Retina (tissue), 1 donor: ENCODE results near the gene SYS1.
"Not testable (repeated sequence)": the region's sequence is repeated elsewhere in the genome, so short reads cannot be mapped to it uniquely, and the experiment has no call there.

Source experiments
- DNase-seq: peaks from one replicate; pipeline ENCODE4 v3.0.0-alpha.2; 2016

SYS1 gene

DNA sequence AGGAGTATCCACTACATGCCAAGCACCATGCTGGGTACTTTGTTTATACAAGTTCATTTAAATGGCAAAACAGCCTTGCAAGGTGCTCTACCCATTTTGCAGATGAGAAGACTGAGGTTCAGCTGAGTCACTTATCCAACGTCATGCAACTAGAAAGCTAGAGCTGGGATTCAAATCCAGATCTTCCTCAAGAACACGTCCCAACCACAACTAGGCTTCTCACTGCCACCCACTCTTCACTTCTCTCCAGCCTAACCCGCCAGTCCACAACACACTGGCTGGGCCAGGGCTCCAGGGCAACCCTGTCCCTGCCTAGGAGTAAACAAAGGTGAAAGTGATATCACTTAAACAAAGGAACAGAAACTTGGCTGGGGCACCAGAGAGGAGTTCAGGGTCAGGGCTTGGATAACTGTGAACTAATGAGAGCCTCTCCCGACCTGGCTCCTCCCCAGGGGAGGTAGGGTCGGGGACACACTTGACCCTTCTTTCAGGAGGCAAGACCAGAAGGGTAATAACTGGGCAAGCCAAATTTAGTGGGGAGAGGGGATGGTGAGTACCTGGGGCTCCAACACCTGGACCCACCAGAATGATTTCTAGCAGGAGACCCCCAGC is 22.6 kb upstream of the SYS1 start:
- DNase-seq: no peak

GRCh38 chr20:45340951-45341350 is 22.0 kb upstream of the SYS1 start:
- no peak for DNase-seq

- DNase-seq: no peak
These were observed 21.4 kb upstream of the SYS1 start for GRCh38 chr20:45341579-45341938.

GRCh38 chr20:45341939-45342854 is 20.8 kb upstream of the SYS1 start:
- peak; percentile 47 for DNase-seq

DNA sequence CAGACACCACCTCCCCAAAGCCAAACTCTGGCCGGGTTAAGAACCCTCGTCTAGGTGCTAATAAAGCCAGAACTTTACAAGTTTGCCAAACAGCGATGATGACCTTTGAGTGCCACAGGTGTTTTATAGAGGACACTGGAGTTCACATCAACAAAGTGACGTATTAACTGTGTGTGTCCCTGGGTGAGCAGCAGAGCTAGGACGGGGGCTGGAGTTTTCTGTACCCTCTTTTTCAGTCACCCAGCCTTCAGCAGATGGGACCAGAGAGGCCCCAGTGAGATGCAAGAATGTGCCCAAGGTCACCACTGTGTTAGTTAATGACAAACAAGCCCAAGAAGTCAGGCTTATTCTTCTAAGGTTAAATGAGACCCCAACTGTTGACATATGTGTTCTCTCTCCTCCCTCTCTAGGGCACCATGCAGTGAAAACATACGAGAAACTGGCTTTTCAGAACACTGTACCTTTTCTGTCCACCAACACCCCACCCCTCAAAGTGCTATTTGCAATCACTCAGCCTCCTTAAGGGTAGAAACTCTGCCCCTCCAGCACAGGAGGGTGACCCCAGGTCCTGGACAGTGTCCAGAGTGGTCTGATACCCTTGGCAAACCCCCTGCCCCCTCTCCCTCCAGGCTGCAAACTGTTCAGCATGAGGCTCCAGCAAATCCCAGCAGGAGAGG is 20.0 kb upstream of the SYS1 start:
- no peak for DNase-seq

GRCh38 chr20:45343532-45344167 is 19.3 kb upstream of the SYS1 start:
- no peak for DNase-seq

DNA sequence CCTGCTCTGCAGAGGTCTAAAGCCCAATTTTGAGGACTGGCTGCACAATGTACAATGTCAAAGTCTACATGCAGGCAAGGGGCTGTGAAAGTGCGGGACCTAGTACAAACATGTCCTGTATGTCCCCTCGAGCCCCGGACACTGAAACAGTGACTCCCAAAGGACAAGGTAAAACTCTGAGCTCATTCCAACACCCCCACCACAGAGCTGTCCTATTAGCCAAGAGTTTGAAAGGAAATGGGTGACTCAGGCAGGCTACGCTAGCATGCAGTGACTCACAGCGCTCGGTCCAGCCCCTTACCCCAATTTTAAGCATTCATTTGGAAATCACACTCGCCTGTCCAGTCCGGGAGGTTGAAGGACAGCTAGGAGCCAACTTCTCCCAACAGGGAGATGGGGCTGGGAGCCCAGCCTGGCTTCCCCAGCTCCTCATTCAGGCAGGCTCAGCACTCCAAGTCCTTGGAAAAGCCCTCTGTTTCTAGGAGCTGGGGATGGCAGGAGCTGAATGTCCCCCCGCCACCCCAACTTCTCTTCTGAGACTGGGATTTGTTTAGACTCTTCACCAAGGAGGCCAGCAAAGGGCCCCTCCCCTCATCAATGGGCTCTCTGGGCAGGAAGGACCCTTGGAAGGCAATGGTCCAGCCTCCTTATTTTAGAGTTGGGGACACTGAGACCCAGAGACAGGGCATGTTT is 18.6 kb upstream of the SYS1 start:
- no peak for DNase-seq

- DNase-seq: no peak
These were observed 17.6 kb upstream of the SYS1 start for GRCh38 chr20:45345104-45345936.

- no peak for DNase-seq
These were observed 16.7 kb upstream of the SYS1 start for GRCh38 chr20:45346291-45346718.

DNA sequence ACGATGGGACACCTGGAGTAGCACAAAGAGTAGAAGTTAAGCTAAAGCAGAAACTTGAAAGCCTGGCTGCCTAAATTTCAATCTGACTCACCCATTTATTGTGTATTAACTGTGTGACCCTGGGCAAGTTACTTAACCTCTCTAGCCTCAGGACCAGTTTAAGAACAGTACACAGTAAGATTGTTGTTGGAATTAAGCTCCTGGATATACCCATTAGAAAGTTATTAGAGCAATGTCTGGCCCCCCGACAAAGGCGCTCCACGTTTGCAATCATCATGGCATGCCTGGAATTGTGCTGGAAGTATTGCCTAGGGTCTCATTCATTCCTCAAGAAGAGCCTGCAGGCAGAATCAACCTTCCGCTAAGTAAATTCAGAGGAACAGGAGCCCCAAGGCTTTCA is 16.1 kb upstream of the SYS1 start:
- DNase-seq: no peak

GRCh38 chr20:45347297-45347935 is 15.5 kb upstream of the SYS1 start:
- no peak for DNase-seq

- DNase-seq: peak; percentile 63
These were observed 14.8 kb upstream of the SYS1 start, which contains the start of gene SDC4 for GRCh38 chr20:45347936-45348778. TSS of gene SDC4 (minus strand) at chr20:45348424. CDS start at chr20:45348384, 40 bp downstream.

GRCh38 chr20:45350217-45350616 is 12.7 kb upstream of the SYS1 start:
- no peak for DNase-seq

DNA sequence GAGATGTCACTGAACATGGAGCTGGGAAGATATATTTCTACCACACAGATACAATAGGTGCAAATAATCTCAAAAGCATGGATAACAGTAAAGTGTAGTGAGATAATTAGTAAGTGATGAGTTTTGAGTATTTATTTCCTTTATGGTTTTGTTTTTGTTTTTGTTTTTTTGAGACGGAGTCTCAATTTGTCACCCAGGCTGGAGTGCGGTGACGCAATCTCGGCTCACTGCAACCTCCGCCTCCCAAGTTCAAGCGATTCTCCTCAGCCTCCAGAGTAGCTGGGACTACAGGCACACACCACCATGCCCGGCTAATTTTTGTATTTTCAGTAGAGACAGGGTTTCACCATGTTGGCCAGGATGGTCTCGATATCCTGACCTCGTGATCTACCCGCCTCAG is 12.2 kb upstream of the SYS1 start:
- not testable (repeated sequence) for DNase-seq

DNA sequence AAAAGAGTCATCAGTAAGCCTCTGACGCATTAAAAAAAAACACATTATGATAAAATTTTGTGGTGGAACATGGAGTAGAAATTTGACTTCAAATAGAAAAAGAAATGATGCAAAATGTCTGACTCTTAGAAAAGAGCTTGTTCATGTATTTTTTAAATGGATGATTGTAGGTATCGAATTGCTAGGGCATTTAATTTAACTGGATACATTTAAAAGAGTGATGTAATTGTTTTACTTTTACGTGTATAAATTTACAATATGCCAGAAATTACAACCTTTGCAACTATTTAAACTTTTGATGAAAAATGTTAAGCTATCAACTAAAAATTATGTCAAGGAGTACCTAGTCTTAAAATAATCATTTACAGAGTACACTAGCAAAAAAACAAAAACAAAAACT is 10.2 kb upstream of the SYS1 start:
- no peak for DNase-seq

- DNase-seq: no peak
These were observed 9.2 kb upstream of the SYS1 start for GRCh38 chr20:45353746-45354145.

DNA sequence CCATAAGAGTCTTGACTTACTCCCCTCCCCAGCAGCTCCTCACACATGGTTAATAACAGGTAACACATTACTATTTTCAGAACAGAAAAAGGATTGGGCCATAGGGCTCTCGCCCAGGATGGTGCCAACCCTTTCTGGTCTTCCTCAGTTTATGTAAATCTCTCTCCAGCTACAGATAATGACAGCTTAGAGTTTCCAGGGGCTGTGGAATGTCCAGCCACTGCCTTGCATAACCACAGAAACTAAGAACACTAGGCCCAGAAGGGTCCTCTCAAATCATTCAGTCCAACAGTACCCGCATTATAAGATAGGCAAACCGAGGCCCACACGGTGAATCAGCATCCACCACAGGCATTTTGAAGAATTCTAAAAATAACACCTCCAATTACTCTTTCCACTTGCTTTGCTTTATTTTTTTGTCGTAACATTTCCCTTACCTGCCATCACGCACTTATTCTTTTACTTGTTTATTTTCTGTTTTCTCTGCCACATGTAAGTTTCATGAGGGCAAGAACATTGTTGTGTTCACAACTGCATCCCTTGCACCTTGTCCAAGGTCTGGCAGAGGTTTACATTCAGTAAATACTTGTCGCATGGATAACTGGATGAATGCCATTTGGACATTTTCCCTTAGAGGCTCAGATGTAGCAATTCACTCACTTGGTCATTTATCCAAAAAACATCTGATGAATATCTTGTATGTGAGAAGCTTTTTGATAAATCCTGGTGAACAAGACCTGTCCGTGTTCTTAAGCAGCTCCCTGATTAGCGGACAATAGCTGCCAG is 8.3 kb upstream of the SYS1 start:
- DNase-seq: no peak

DNA sequence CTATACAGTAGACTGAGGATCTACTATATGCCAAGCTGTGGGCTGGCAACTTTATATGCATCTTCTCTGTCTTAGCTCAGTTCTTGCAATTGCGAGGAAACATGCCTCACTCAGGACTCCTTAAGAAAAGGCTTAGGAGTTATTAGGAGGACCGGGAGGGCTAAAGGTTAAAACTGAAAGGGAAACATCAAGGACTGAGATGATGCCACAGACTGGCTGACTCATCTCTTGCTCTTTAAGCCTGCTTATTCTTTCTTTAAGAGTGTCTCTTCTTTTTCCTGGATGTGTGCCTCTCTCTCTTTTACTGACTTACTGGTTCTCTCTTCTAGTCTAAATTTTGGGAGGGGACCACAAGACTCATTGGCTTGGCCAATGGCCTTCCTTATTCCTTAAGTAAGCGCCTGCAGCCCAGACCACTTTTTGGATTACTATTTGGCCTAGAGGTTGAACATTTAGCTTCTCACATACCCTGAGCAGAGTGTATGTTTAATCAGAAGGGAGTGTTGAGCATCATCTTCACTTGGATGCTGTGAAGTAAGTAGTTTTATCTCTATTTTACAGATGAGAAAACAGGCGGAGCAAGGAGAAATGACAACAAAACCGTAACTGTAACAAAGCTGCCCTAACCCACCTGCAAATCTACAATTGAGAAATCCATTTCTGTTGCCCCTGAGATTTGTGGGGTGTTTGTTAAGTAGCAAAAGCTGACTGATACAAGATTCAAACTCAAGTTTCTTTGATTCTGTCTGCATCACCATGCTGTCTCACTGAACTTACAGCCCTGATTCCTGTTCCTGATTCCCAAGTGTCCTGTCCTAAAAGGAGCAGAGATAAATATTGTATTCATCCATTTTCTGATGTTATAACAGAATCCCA is 7.5 kb upstream of the SYS1 start:
- no peak for DNase-seq
